IPS-NIHi7 (cell line): Measurements from ENCODE around the gene EZH2.

Source experiments
- DNase-seq: peaks from one replicate; pipeline ENCODE4 v3.0.0; 2012; ENCODE audit warnings: mixed read lengths; ENCODE audit errors: extremely low spot score

Gene EZH2

GRCh38 chr7:148807436-148807835, 76.7 kb downstream of the EZH2 start:
- DNase-seq, result no peak

DNA sequence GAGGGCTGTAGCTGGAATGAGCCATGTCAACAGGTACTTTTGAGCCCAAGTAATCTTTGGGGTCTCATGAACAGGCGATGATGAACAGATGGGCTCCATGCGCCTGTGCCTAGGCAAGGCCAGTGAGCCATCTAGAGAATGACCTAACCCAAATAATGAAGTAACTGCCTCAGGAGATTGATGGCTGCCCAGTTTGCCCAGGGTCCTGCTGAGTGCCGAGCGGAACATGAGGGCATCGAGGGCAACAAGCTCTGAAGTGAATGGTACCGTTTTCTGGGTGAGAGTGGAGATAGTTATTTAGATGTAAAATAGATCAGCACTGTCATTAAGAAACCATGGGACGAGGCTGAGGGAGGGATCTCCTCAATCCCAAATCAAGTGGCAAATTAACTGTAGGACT, 77.9 kb downstream of the EZH2 start:
- DNase-seq, result no peak

GRCh38 chr7:148804343-148805235, 79.5 kb downstream of the EZH2 start:
- DNase-seq, result no peak

GRCh38 chr7:148803094-148803493, 81.0 kb downstream of the EZH2 start:
- DNase-seq, result no peak

- DNase-seq, result no peak
These were observed 82.0 kb downstream of the EZH2 start for GRCh38 chr7:148802101-148802493.

DNA sequence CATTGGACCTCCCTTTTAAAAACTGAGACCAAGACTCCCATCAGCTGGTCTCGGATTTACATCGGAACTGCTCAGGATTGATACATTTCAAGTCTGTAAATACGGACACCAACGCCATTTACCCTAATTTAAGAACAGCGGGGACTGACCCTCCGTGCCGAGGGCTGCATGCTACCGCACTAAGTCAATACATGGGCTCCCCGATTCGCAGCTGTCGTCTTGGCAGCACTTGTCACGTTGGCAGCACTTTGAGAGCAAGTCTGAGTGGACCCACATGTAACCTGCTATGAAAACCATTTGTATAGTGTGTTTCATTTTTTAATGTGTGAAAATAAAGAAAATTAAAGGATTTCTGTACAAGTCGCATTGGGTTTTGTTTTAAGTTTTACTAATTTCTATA, 83.4 kb downstream of the EZH2 start:
- no peak for DNase-seq

DNA sequence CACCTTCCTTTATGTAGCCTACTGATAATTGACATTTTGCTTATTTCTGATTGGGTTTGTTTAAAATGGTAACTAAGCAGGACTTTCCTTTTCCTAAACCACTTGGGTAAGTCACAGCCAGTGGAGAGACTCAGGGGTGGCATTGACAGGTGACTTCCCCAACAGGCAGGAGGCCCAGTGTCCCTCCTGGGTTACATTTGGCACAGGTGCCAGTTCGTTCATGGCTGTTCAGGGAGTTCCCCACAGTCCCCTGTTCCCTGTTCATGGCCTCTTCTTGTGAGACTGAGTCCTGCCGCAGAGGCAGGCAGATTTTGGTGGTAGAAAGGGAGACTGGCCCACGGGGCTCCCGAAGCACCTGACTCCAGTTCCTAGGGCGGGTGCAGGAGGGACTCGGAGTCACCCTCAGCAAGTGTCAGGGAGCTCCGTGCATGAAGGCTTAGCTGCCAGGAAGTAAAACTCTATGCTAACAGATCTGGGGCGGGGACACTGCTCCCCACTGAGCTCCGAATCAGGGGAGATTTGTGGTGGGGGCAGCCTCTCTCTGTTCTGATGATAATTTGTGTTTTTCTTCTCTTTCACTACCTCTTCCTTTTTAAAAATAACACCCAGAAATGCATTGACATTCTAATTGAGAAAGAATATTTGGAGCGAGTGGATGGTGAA, 84.1 kb downstream of the EZH2 start:
- DNase-seq, result peak; percentile 46

- DNase-seq, result no peak
These were observed 87.2 kb downstream of the EZH2 start for GRCh38 chr7:148796841-148797240.

DNA sequence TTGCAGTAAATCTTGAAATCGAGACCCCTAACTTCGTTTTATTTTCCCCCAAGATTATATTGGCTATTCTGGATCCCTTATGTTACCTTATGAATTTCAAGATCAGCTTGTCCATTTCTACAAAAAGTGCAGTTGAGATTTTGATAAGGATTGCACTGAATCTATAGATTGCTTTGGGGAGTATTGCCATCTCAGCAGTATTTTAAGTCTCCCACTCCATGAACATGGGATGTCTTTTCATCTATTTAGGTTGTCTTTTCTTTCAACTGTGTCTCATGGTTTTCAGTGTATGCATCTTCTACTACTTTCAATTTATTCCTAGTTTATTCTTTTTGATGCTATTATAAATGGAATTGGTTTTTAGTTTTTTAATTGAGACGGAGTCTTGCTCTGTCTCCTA, 89.6 kb downstream of the EZH2 start:
- no peak for DNase-seq

GRCh38 chr7:148793590-148793989, 90.5 kb downstream of the EZH2 start:
- DNase-seq, result no peak

- no peak for DNase-seq
These were observed 92.5 kb downstream of the EZH2 start for GRCh38 chr7:148791546-148791945.

DNA sequence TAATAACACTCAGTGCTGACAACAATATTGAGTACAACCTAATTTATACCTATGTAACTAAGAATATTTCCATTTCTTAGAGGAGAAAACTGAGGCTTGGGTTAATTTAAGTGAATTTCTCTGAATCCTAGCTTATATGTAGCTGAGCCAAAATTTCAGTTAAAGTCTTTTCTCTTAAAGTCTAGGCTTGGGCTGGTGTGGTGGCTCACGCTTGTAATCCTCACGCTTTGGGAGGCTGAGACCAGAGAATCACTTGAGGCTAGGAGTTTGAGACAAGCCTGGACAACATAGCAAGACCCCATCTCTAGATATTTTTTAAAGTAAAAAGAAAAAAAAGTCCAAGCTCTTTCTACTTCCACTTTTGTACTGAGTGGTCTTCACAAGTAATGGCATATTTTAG, 93.2 kb downstream of the EZH2 start:
- DNase-seq, result no peak

- DNase-seq, result no peak
These were observed 93.9 kb downstream of the EZH2 start for GRCh38 chr7:148790131-148790726.

- DNase-seq, result no peak
These were observed 94.9 kb downstream of the EZH2 start for GRCh38 chr7:148789220-148789619.

GRCh38 chr7:148787571-148788295, 96.4 kb downstream of the EZH2 start:
- DNase-seq, result no peak

GRCh38 chr7:148783801-148784527, 100.1 kb downstream of the EZH2 start:
- DNase-seq, result no peak

GRCh38 chr7:148782757-148783456, 101.2 kb downstream of the EZH2 start:
- no peak for DNase-seq

GRCh38 chr7:148774471-148774870, 109.6 kb downstream of the EZH2 start:
- DNase-seq, result no peak

DNA sequence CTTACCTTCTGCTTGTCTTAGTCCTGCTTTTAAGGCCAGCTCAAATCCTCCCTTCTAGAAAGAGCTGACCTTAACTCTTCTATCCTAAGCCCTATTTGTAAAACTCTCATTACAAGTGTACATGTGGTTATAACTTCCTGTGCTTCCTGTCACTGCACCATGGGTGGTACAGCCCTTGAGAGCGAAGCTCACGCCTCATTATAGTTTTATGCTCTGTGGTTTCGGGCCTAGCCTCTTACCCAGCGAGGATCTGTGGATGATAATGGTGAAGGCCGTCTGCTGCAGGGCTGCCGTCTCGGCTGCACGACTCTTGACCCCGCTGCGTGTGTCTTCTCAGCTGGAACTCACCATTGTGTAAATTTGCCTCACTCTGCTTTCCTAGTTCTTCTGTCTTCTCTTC, 110.8 kb downstream of the EZH2 start:
- DNase-seq, result no peak

DNA sequence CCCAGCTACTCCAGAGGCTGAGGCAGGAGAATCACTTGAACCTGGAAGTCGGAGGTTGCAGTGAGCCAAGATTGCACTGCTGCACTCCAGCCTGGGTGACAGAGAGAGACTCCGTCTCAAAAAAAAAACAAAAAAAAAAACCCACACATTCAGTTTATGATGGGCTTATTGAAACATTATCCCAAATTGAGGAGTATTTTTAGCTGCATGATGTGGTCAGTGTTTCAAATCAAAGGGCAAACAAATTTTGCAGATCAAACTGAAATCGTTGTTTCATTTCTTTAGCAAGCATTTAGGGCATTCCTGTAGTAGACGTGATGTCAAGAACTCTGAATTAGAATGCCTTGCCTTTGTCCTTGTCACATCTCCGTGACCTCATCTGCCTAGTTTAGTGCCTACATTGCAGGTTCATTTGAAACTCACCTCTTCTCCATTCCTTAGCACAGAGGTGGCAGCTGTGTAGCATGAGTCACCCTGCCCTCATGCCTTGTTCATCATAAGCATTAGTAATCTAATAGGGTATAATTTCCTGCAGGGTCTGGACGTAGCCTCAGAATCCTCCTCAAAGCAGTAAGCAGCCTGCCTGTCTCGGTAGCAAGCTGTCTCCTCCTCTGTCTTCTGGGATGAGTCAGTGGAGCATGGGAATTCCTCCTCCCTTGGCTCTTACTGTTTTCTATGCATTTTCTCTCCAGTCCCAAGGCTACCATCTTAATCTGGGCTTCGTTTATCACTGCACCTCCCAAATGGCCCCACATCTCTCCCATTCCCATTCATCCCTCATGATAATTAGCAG, 111.6 kb downstream of the EZH2 start:
- peak; percentile 40 for DNase-seq
